Activated CD4-positive, alpha-beta T cell treated with anti-CD3 and anti-CD28 coated beads, Interleukin-2, amount 10 ng/mL, durations not matched to agents 7 days and 5 days (primary cell): ENCODE measurements around the gene BRD3OS. TPM values are rescaled to one million over a fixed set of nuclear protein-coding genes. Genes with fewer than 3 reads are reported as not detected.
"Not testable (repeated sequence)": the region's sequence is repeated elsewhere in the genome, so short reads cannot be mapped to it uniquely, and the experiment has no call there.

Experiments
- CTCF ChIA-PET: fragments of 350-600 bp; sonication (Branson Sonifier 250); formaldehyde crosslinking; loops from one replicate; lab custom pipeline; 2021; ENCODE audit warnings: antibody characterized with exemption; lab: Charles Lee
- POLR2A ChIA-PET: fragments of 350-600 bp; sonication (Branson Sonifier 250); formaldehyde crosslinking; loops from one replicate; lab custom pipeline; 2021; ENCODE audit warnings: antibody characterized with exemption; lab: Charles Lee
- DNase-seq: peaks from one replicate; pipeline ENCODE4 v3.0.0-alpha.2; 2020
- H3K27ac Mint-ChIP-seq: one replicate; pipeline ENCODE4 v1.8.0; 2021; ENCODE audit warnings: mild to moderate bottlenecking, moderate library complexity, mixed read lengths
- H3K27me3 Mint-ChIP-seq: one replicate; pipeline ENCODE4 v1.8.0; 2021; ENCODE audit warnings: mixed read lengths
- H3K36me3 Mint-ChIP-seq: one replicate; pipeline ENCODE4 v1.8.0; 2021; ENCODE audit warnings: low read depth, mixed read lengths
- H3K4me1 Mint-ChIP-seq: one replicate; pipeline ENCODE4 v1.8.0; 2021; ENCODE audit warnings: mixed read lengths
- H3K4me3 Mint-ChIP-seq: one replicate; pipeline ENCODE4 v1.8.0; 2021; ENCODE audit warnings: mild to moderate bottlenecking, moderate library complexity, mixed read lengths
- H3K9me3 Mint-ChIP-seq: one replicate; pipeline ENCODE4 v1.8.0; 2021; ENCODE audit warnings: mixed read lengths
- total RNA-seq, 2 experiments: library from RNA; stranded (reverse); gene quantifications; one replicate each; pipeline ENCODE4 v1.2.3, GENCODE V29; 2021

The BRD3OS gene
- total RNA-seq, 2 experiments from 2014 or later, result 11.1 to 12.9 TPM

- H3K9me3 Mint-ChIP-seq, result no peaks in the 10 kb centered on the region
- DNase-seq, result no peak
- H3K27ac Mint-ChIP-seq, result no peak overlapping the region
- no peaks in the 10 kb centered on the region for H3K27me3 Mint-ChIP-seq
- no peaks in the 10 kb centered on the region for H3K4me1 Mint-ChIP-seq
- ChIA-PET CTCF (no interaction called here), POLR2A (no interaction called here)
- H3K36me3 Mint-ChIP-seq, result no peaks in the 10 kb centered on the region
- H3K4me3 Mint-ChIP-seq, result no peak overlapping the region
Measured at GRCh38 chr9:133981958-133982681, 43.2 kb upstream of the BRD3OS start.

GRCh38 chr9:133982971-133983720 is 42.1 kb upstream of the BRD3OS start:
- no peak overlapping the region for H3K27ac Mint-ChIP-seq
- H3K36me3 Mint-ChIP-seq, result no peaks in the 10 kb centered on the region
- CTCF ChIA-PET, result no interaction called here
- no peaks in the 10 kb centered on the region for H3K27me3 Mint-ChIP-seq
- H3K9me3 Mint-ChIP-seq, result no peaks in the 10 kb centered on the region
- POLR2A ChIA-PET, result no interaction called here
- DNase-seq, result no peak
- H3K4me3 Mint-ChIP-seq, result no peak overlapping the region
- H3K4me1 Mint-ChIP-seq, result no peaks in the 10 kb centered on the region

GRCh38 chr9:133986061-133986460 is 39.2 kb upstream of the BRD3OS start:
- Mint-ChIP-seq H3K4me3 (no peak overlapping the region), H3K27me3 (peaks cover 14% of the 10 kb centered on the region), H3K4me1 (peaks cover 2% of the 10 kb centered on the region), H3K36me3 (no peaks in the 10 kb centered on the region), H3K27ac (no peak overlapping the region), H3K9me3 (no peaks in the 10 kb centered on the region)
- POLR2A ChIA-PET, result no interaction called here
- DNase-seq, result no peak
- CTCF ChIA-PET, result no interaction called here

GRCh38 chr9:133986774-133987445 is 38.4 kb upstream of the BRD3OS start:
- Mint-ChIP-seq H3K27me3 (peaks cover 14% of the 10 kb centered on the region), H3K36me3 (no peaks in the 10 kb centered on the region), H3K4me3 (no peak overlapping the region), H3K4me1 (peaks cover 2% of the 10 kb centered on the region), H3K27ac (no peak overlapping the region), H3K9me3 (no peaks in the 10 kb centered on the region)
- DNase-seq, result no peak
- CTCF ChIA-PET, result no interaction called here
- POLR2A ChIA-PET, result no interaction called here

GRCh38 chr9:133987446-133987788 is 37.9 kb upstream of the BRD3OS start:
- H3K9me3 Mint-ChIP-seq, result no peaks in the 10 kb centered on the region
- ChIA-PET CTCF (no interaction called here), POLR2A (no interaction called here)
- peaks cover 2% of the 10 kb centered on the region for H3K4me1 Mint-ChIP-seq
- H3K4me3 Mint-ChIP-seq, result no peak overlapping the region
- peaks cover 14% of the 10 kb centered on the region for H3K27me3 Mint-ChIP-seq
- no peak for DNase-seq
- H3K27ac Mint-ChIP-seq, result no peak overlapping the region
- H3K36me3 Mint-ChIP-seq, result no peaks in the 10 kb centered on the region

GRCh38 chr9:133987946-133988665 is 37.2 kb upstream of the BRD3OS start:
- ChIA-PET POLR2A (no interaction called here), CTCF (interaction anchor here (1.1 kb wide), 1 partner anchor 11 kb away, joined by 3 read pairs; no protein-coding TSS in a partner anchor)
- Mint-ChIP-seq H3K9me3 (no peaks in the 10 kb centered on the region), H3K27ac (no peak overlapping the region), H3K4me1 (peaks cover 2% of the 10 kb centered on the region), H3K36me3 (no peaks in the 10 kb centered on the region), H3K4me3 (no peak overlapping the region), H3K27me3 (peaks cover 14% of the 10 kb centered on the region)
- DNase-seq, result no peak

GRCh38 chr9:133988771-133989170 is 36.5 kb upstream of the BRD3OS start:
- H3K27me3 Mint-ChIP-seq, result peaks cover 14% of the 10 kb centered on the region
- H3K9me3 Mint-ChIP-seq, POLR2A ChIA-PET, H3K27ac Mint-ChIP-seq, H3K4me1 Mint-ChIP-seq, H3K4me3 Mint-ChIP-seq, DNase-seq, H3K36me3 Mint-ChIP-seq: not testable (repeated sequence)
- CTCF ChIA-PET, result interaction anchor here (1.1 kb wide), 1 partner anchor 12 kb away, joined by 3 read pairs; no protein-coding TSS in a partner anchor

GRCh38 chr9:133989625-133990365 is 35.5 kb upstream of the BRD3OS start:
- no peaks in the 10 kb centered on the region for H3K9me3 Mint-ChIP-seq
- CTCF ChIA-PET, result interaction anchor here (0.6 kb wide), 1 partner anchor 84 kb away, joined by 3 read pairs; no protein-coding TSS in a partner anchor

GRCh38 chr9:133990366-133991213 is 34.7 kb upstream of the BRD3OS start:
- POLR2A ChIA-PET, result no interaction called here
- no peak for DNase-seq
- Mint-ChIP-seq H3K27ac (no peak overlapping the region), H3K27me3 (peaks cover 17% of the 10 kb centered on the region), H3K4me3 (peak overlapping the region; percentile 55), H3K36me3 (no peaks in the 10 kb centered on the region), H3K4me1 (peaks cover 2% of the 10 kb centered on the region), H3K9me3 (no peaks in the 10 kb centered on the region)
- CTCF ChIA-PET, result interaction anchor here (0.5 kb wide), 1 partner anchor 122 kb away, joined by 3 read pairs; no protein-coding TSS in a partner anchor

More at GRCh38 chr9:133989625-133990365, 35.5 kb upstream of the BRD3OS start:
- peaks cover 2% of the 10 kb centered on the region for H3K4me1 Mint-ChIP-seq
- H3K4me3 Mint-ChIP-seq, result no peak overlapping the region
- no peak overlapping the region for H3K27ac Mint-ChIP-seq
- no peaks in the 10 kb centered on the region for H3K36me3 Mint-ChIP-seq
- DNase-seq, result no peak
- peaks cover 17% of the 10 kb centered on the region for H3K27me3 Mint-ChIP-seq
- POLR2A ChIA-PET, result no interaction called here

GRCh38 chr9:133991214-133991921 is 33.9 kb upstream of the BRD3OS start:
- POLR2A ChIA-PET, result no interaction called here
- Mint-ChIP-seq H3K4me3 (peak overlapping the region; percentile 55), H3K27me3 (peaks cover 17% of the 10 kb centered on the region), H3K9me3 (no peaks in the 10 kb centered on the region), H3K4me1 (peaks cover 2% of the 10 kb centered on the region), H3K27ac (no peak overlapping the region), H3K36me3 (no peaks in the 10 kb centered on the region)
- no peak for DNase-seq
- CTCF ChIA-PET, result interaction anchor here (0.5 kb wide), 1 partner anchor 121 kb away, joined by 3 read pairs; no protein-coding TSS in a partner anchor
